Adrenal gland (tissue), 12 donors: ENCODE measurements around the gene ASS1. TPM values are rescaled to one million over a fixed set of nuclear protein-coding genes. Genes with fewer than 3 reads are reported as not detected.

Experiments
- DNase-seq, 7 donors: peaks; one replicate each; pipeline ENCODE4 v3.0.0-alpha.2; 2019 to 2020
- H3K27ac ChIP-seq, 5 donors: fragments of 200-600 bp; sonication (generic) in 4 of 5; 1 replicate in 3 of 5; 2 replicates in 2 of 5; pipeline versions ENCODE4 v1.5.1 to v1.8.0; 2016 to 2020; ENCODE audit warnings: mild to moderate bottlenecking in 1 of 5
- H3K27me3 ChIP-seq: fragments of 200-600 bp; 2 replicates; pipeline ENCODE4 v1.8.0; 2021
- H3K36me3 ChIP-seq, 2 donors: fragments of 200-600 bp; replicated peaks in 1 of 2; 1 replicate in 1 of 2; 2 replicates in 1 of 2; pipeline versions ENCODE4 v1.5.1 to v1.8.0; 2018 to 2022
- H3K4me1 ChIP-seq, 2 donors: fragments of 200-600 bp; replicated peaks in 1 of 2; 1 replicate in 1 of 2; 2 replicates in 1 of 2; pipeline versions ENCODE4 v1.5.1 to v1.8.0; 2018 to 2021
- H3K4me3 ChIP-seq, 4 donors: fragments of 200-600 bp; sonication (generic) in 3 of 4; one replicate each; pipeline ENCODE4 v1.5.1; 2016 to 2018
- H3K9me3 ChIP-seq, 3 donors: fragments of 200-600 bp; sonication (generic) in 1 of 3; replicated peaks in 1 of 3; 1 replicate in 2 of 3; 2 replicates in 1 of 3; pipeline versions ENCODE4 v1.5.1 to v1.8.0; 2016 to 2021
- POLR2A ChIP-seq, 2 donors: fragments of 450-650 bp; IDR thresholded peaks; one replicate each; pipeline ENCODE4 v1.6.1; 2017; ENCODE audit warnings: antibody characterized with exemption in 2 of 2, mild to moderate bottlenecking in 2 of 2, moderate library complexity in 1 of 2
- whole genome bisulfite sequencing, 4 donors: extraction: QIAGEN DNeasy Blood & Tissue Kit in 2 of 4; methylation state at CpG; one replicate each; pipeline versions ENCODE4 v1.1.5 to v1.1.7; 2013 to 2017; 5-methylcytosine and 5-hydroxymethylcytosine counted together
- intact Hi-C, 2 donors: fragments of 100-400 bp; cut with DNase I; formaldehyde crosslinking; loops; one replicate each; pipeline versions ENCODE4 v1.14.1 to v1.15.0; 2022 to 2023
- polyA plus RNA-seq, 3 donors: library from polyadenylated mRNA; stranded (reverse); fragments of 200-250 nt in 2 of 3; fragments of 350-450 nt in 1 of 3; fragmentation: Illumina TruSeq in 1 of 3; extraction: RNeasy Lipid Tissue Mini Kit (QIAGEN cat#74804) in 1 of 3; gene quantifications; one replicate each; pipeline ENCODE4 v1.2.3, GENCODE V29; 2013 to 2014
- total RNA-seq, 9 donors: library from RNA; depleted of rRNA in 4 of 9; stranded (reverse); fragments of >200 nt in 4 of 9; fragments of 120-200 nt in 1 of 9; fragmentation: NEBNext Ultra II Directional in 1 of 9; extraction: Animal tissue kit (Norgen Biotek cat#: 25700) in 1 of 9; gene quantifications; one replicate each; pipeline versions ENCODE4 v1.1.0 to v1.2.4, GENCODE V29; 2013 to 2023
- TF ChIP-seq, protein P1 (sequence below), 6 experiments: fragments of 450-650 bp in 4 of 6; fragments of 200-600 bp in 2 of 6; sonication (generic) in 1 of 6; IDR thresholded peaks; 1 replicate in 5 of 6; 2 replicates in 1 of 6; pipeline versions ENCODE4 v1.5.1 to v1.8.0; 2016 to 2021; ENCODE audit warnings: antibody characterized with exemption in 6 of 6, mild to moderate bottlenecking in 2 of 6, moderate library complexity in 1 of 6
- donor health status: healthy with polysubstance abuse.
- donor health status: Bipolar disorder and iron deficiency.
- donor health status: DM: yes; HTN: yes; CAD: no.
- donor health status: DM: no; HTN: no; CAD: no.
- donor health status: DM: no; HTN: no; CAD: no.
- donor health status: DM: yes; HTN: yes; CAD: no.

Gene ASS1
- total and polyA plus RNA-seq, 12 donors = 11.3 to 438 (median 232) TPM

- TF ChIP-seq POLR2A (IDR thresholded peaks at IDR 0.05) = no peak
- TF ChIP-seq, protein P1, sequence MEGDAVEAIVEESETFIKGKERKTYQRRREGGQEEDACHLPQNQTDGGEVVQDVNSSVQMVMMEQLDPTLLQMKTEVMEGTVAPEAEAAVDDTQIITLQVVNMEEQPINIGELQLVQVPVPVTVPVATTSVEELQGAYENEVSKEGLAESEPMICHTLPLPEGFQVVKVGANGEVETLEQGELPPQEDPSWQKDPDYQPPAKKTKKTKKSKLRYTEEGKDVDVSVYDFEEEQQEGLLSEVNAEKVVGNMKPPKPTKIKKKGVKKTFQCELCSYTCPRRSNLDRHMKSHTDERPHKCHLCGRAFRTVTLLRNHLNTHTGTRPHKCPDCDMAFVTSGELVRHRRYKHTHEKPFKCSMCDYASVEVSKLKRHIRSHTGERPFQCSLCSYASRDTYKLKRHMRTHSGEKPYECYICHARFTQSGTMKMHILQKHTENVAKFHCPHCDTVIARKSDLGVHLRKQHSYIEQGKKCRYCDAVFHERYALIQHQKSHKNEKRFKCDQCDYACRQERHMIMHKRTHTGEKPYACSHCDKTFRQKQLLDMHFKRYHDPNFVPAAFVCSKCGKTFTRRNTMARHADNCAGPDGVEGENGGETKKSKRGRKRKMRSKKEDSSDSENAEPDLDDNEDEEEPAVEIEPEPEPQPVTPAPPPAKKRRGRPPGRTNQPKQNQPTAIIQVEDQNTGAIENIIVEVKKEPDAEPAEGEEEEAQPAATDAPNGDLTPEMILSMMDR (IDR thresholded peaks at IDR 0.05) = no peak
- H3K27me3 ChIP-seq = no peaks in the 10 kb centered on the region
- H3K9me3 ChIP-seq = no peaks in the 10 kb centered on the region
- no peak overlapping the region for H3K27ac ChIP-seq
- H3K4me3 ChIP-seq = no peak overlapping the region
- WGBS, 4 donors = 65 to 78% (median 71%) methylated on average over 9 to 13 of the region's 13 CpGs
- no peaks in the 10 kb centered on the region for H3K4me1 ChIP-seq
- H3K36me3 ChIP-seq = peaks cover 0 to 9% of the 10 kb centered on the region in 2 donors
- intact Hi-C loops = no loop called here
- no peak for DNase-seq
Observed at GRCh38 chr9:130473566-130473965, 28.8 kb downstream of the ASS1 start.

DNA sequence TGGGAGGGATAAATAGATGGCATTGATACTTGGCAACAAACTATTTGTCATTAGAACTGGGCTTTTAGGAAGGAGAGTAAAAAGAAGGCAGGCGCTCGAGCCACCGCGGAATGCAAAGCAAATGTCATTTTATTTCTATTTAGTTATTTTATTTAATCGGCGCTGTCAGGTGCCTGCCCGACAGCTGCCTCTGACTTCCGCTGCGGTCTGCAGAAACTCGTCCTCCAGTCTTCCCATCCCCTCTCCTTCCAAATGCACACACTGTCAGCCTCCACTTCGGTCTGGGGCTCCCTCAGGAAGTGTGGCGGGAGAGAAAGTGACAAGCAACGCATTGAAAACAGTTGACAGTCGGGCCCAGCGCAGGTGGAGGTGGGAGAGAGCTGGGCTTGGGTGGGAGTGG is 29.3 kb downstream of the ASS1 start:
- 73 to 79% (median 76%) methylated on average over 13 to 15 of the region's 15 CpGs for WGBS, 4 donors
- no peak overlapping the region for H3K4me3 ChIP-seq
- no peak for TF ChIP-seq POLR2A (IDR thresholded peaks at IDR 0.05)
- TF ChIP-seq, protein P1 (IDR thresholded peaks at IDR 0.05) = no peak
- no peaks in the 10 kb centered on the region for H3K27me3 ChIP-seq
- peaks cover 0 to 9% of the 10 kb centered on the region in 2 donors for H3K36me3 ChIP-seq
- H3K9me3 ChIP-seq = no peaks in the 10 kb centered on the region
- no peak overlapping the region for H3K27ac ChIP-seq
- no peaks in the 10 kb centered on the region for H3K4me1 ChIP-seq
- no peak for DNase-seq
- intact Hi-C loops = no loop called here

GRCh38 chr9:130476151-130476730 is 31.5 kb downstream of the ASS1 start:
- no peaks in the 10 kb centered on the region for H3K4me1 ChIP-seq
- 86 to 94% (median 89%) methylated on average over 18 to 21 of the region's 21 CpGs for WGBS, 4 donors
- no peak for DNase-seq
- H3K27ac ChIP-seq = no peak overlapping the region
- TF ChIP-seq, protein P1 (IDR thresholded peaks at IDR 0.05) = no peak
- no peak for TF ChIP-seq POLR2A (IDR thresholded peaks at IDR 0.05)
- peaks cover 0 to 3% of the 10 kb centered on the region in 2 donors for H3K36me3 ChIP-seq
- H3K27me3 ChIP-seq = no peaks in the 10 kb centered on the region
- H3K4me3 ChIP-seq = no peak overlapping the region
- H3K9me3 ChIP-seq = no peaks in the 10 kb centered on the region
- intact Hi-C loops = no loop called here

- WGBS, 4 donors = 84 to 98% (median 93%) methylated on average over 10 to 12 of the region's 12 CpGs
- no peak overlapping the region for H3K27ac ChIP-seq
- no peaks in the 10 kb centered on the region for H3K4me1 ChIP-seq
- no peaks in the 10 kb centered on the region for H3K27me3 ChIP-seq
- no peaks in the 10 kb centered on the region for H3K36me3 ChIP-seq
- intact Hi-C loops = no loop called here
- H3K9me3 ChIP-seq = no peaks in the 10 kb centered on the region
- DNase-seq = no peak
- H3K4me3 ChIP-seq = no peak overlapping the region
- TF ChIP-seq, protein P1 (IDR thresholded peaks at IDR 0.05) = no peak
- TF ChIP-seq POLR2A (IDR thresholded peaks at IDR 0.05) = no peak
Observed at GRCh38 chr9:130477564-130477963, 32.8 kb downstream of the ASS1 start.
